Sigmoid colon (tissue), 7 donors: Measurements from ENCODE around the gene COL23A1. TPM values are rescaled to one million over a fixed set of nuclear protein-coding genes. Genes with fewer than 3 reads are reported as not detected.

ENCODE experiments used
- DNase-seq: peaks from one replicate; pipeline ENCODE4 v3.0.0-alpha.2; 2019
- H3K27ac ChIP-seq, 4 donors: fragments of 200-600 bp; sonication (generic); one replicate each; pipeline ENCODE4 v1.5.1; 2016 to 2019; ENCODE audit warnings: mild to moderate bottlenecking in 1 of 4
- H3K27me3 ChIP-seq, 3 donors: fragments of 200-600 bp; sonication (generic); one replicate each; pipeline ENCODE4 v1.5.1; 2019; ENCODE audit warnings: mild to moderate bottlenecking in 1 of 3
- H3K36me3 ChIP-seq, 4 donors: fragments of 200-600 bp; sonication (generic); one replicate each; pipeline ENCODE4 v1.5.1; 2016 to 2019
- H3K4me1 ChIP-seq, 4 donors: fragments of 200-600 bp; sonication (generic); one replicate each; pipeline ENCODE4 v1.5.1; 2017 to 2019
- H3K4me3 ChIP-seq, 4 donors: fragments of 200-600 bp; sonication (generic); one replicate each; pipeline ENCODE4 v1.5.1; 2017 to 2019; ENCODE audit warnings: mild to moderate bottlenecking in 2 of 4, moderate library complexity in 1 of 4
- H3K9me3 ChIP-seq, 4 donors: fragments of 200-600 bp in 3 of 4; sonication (generic) in 3 of 4; one replicate each; pipeline versions ENCODE4 v1.5.1 to v1.6.1; 2013 to 2019
- EP300 ChIP-seq, 4 donors: sonication (generic); formaldehyde crosslinking; IDR thresholded peaks; one replicate each; pipeline ENCODE4 v1.6.1; 2017; ENCODE audit warnings: antibody characterized with exemption in 4 of 4
- POLR2A ChIP-seq, 2 donors: fragments of 450-650 bp; IDR thresholded peaks; one replicate each; pipeline ENCODE4 v1.6.1; 2016; ENCODE audit warnings: antibody characterized with exemption in 2 of 2, mild to moderate bottlenecking in 2 of 2, moderate library complexity in 2 of 2
- POLR2AphosphoS5 ChIP-seq, 4 donors: sonication (generic); formaldehyde crosslinking; IDR thresholded peaks; one replicate each; pipeline ENCODE4 v1.6.1; 2017; ENCODE audit warnings: antibody characterized with exemption in 4 of 4
- WGBS, 2 donors: extraction: QIAGEN DNeasy Blood & Tissue Kit; methylation state at CpG; one replicate each; pipeline ENCODE4 v1.1.7; 2013; 5-methylcytosine and 5-hydroxymethylcytosine counted together
- intact Hi-C: fragments of 100-400 bp; cut with DNase I; formaldehyde crosslinking; loops from one replicate; pipeline ENCODE4 v1.15.1; 2023
- polyA plus RNA-seq, 3 donors: library from polyadenylated mRNA; stranded (reverse); fragments of 200-250 nt; gene quantifications; one replicate each; pipeline ENCODE4 v1.2.3, GENCODE V29; 2013
- total RNA-seq, 4 donors: library from RNA; depleted of rRNA; stranded (reverse); fragments of >200 nt; gene quantifications; one replicate each; pipeline ENCODE4 v1.1.0, GENCODE V29; 2016
- TF ChIP-seq, protein P1 (sequence below), 4 experiments: fragments of 450-650 bp in 3 of 4; fragments of 200-600 bp in 1 of 4; IDR thresholded peaks; one replicate each; pipeline ENCODE4 v1.5.1; 2016 to 2019; ENCODE audit warnings: antibody characterized with exemption in 4 of 4, mild to moderate bottlenecking in 3 of 4, moderate library complexity in 2 of 4
- donor health status: healthy with polysubstance abuse.
- donor health status: Bipolar disorder and iron deficiency.
- donor health status: healthy.

COL23A1 gene
- total and polyA plus RNA-seq, 7 donors: 0.28 to 1.2 (median 0.57) TPM; not detected in 1

DNA sequence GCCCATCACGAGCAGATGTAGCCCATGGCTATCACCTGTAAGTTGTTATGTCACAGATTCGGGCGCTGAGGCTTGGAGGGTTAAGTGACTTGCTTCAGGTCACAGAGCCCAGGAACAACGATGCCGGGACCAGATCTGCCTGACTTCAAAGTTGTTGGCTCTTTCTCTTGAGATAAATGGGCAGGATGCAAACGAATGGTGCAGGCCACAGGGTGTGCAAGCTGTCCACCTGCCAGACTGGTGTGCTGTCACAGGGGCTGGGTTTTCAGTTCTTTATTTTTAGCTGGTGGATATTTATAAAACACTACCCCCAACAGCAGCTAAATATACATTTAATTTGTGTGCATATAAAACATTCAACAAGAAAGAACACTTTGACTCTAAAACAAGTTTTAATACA lies 339.9 kb downstream of the COL23A1 start:
- H3K27ac ChIP-seq: no peak overlapping the region
- no peak for TF ChIP-seq POLR2AphosphoS5 (IDR thresholded peaks at IDR 0.05)
- no peaks in the 10 kb centered on the region for H3K27me3 ChIP-seq
- intact Hi-C loops: no loop called here
- H3K4me1 ChIP-seq: no peaks in the 10 kb centered on the region
- no peaks in the 10 kb centered on the region for H3K36me3 ChIP-seq
- H3K9me3 ChIP-seq: no peaks in the 10 kb centered on the region
- DNase-seq: no peak
- 68 to 83% methylated on average over 6 of the region's 6 CpGs for WGBS, 2 donors
- no peak overlapping the region for H3K4me3 ChIP-seq

DNA sequence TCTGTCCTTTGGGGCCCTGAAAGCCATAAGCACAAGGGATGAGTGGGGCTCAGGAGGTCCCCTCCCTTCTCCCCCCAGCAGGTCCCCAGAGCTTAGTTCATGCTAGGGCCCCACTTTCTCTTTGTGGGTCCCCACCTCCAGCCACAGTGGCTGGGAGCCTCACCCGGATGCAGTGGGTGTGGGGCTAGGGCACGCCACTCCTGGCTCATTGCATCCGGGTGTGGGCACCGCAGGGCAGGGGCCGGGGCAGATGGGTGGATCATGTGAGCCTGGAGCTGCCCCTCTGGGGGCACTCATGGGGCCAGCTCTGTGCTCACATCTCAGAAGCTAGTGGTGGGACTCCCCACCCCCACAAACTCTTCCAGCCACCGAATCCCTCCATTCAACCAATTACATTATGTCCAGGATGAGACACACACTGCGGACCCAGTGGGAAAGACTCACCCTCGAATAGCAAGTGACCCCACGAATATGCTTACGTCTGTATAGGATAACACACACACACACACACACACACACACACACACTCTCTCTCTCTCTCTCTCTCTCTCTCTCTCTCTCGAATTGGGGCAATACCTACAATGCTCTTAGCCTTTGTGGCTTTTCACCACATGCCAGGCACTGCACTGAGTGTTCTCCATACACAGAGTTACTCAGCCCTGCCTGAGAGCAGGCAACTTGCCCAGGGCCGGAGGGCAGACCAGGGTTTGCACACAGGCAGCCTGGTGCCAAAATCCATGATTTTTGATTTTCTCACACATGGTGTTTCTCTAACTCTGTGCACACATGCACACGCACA lies 340.8 kb downstream of the COL23A1 start:
- WGBS, 2 donors: 61 to 67% methylated on average over 13 of the region's 13 CpGs

DNA sequence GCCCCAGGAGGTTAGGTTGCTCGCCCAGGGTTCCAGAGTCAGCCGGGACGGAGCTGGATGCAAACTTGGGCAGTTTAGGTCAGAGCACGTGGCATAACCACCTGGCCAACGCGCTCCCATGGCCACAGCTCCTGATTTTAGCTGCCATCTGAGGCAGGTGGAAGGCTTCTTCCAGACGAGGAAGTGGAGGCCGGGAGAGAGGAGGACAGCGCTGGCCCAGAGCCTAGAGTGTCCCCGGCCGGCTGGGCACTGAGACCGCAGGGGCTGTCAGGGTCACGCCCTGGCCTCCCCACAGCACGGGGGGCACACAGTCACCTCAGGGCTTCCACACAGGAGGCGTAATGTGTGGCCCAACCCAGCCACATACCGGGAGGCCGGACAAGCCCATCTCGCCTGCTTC lies 341.4 kb downstream of the COL23A1 start:
- no peaks in the 10 kb centered on the region for H3K36me3 ChIP-seq
- H3K9me3 ChIP-seq: no peaks in the 10 kb centered on the region
- intact Hi-C loops: no loop called here
- H3K27me3 ChIP-seq: no peaks in the 10 kb centered on the region
- WGBS, 2 donors: 87 to 89% methylated on average over 18 of the region's 18 CpGs
- H3K4me3 ChIP-seq: no peak overlapping the region
- DNase-seq: no peak
- TF ChIP-seq POLR2AphosphoS5 (IDR thresholded peaks at IDR 0.05): no peak
- TF ChIP-seq EP300 (IDR thresholded peaks at IDR 0.05): no peak
- TF ChIP-seq POLR2A (IDR thresholded peaks at IDR 0.05): no peak
- TF ChIP-seq, protein P1, sequence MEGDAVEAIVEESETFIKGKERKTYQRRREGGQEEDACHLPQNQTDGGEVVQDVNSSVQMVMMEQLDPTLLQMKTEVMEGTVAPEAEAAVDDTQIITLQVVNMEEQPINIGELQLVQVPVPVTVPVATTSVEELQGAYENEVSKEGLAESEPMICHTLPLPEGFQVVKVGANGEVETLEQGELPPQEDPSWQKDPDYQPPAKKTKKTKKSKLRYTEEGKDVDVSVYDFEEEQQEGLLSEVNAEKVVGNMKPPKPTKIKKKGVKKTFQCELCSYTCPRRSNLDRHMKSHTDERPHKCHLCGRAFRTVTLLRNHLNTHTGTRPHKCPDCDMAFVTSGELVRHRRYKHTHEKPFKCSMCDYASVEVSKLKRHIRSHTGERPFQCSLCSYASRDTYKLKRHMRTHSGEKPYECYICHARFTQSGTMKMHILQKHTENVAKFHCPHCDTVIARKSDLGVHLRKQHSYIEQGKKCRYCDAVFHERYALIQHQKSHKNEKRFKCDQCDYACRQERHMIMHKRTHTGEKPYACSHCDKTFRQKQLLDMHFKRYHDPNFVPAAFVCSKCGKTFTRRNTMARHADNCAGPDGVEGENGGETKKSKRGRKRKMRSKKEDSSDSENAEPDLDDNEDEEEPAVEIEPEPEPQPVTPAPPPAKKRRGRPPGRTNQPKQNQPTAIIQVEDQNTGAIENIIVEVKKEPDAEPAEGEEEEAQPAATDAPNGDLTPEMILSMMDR (IDR thresholded peaks at IDR 0.05): no peak
- H3K27ac ChIP-seq: no peak overlapping the region
- no peaks in the 10 kb centered on the region for H3K4me1 ChIP-seq

More for the DNA sequence above, 340.8 kb downstream of the COL23A1 start:
- intact Hi-C loops: no loop called here
- Histone ChIP-seq H3K27ac (no peak overlapping the region), H3K4me1 (no peaks in the 10 kb centered on the region), H3K36me3 (no peaks in the 10 kb centered on the region), H3K9me3 (no peaks in the 10 kb centered on the region), H3K4me3 (no peak overlapping the region), H3K27me3 (no peaks in the 10 kb centered on the region)
- no peak for DNase-seq
- TF ChIP-seq, protein P1 (IDR thresholded peaks at IDR 0.05): no peak
- TF ChIP-seq POLR2AphosphoS5 (IDR thresholded peaks at IDR 0.05) (no peak), EP300 (IDR thresholded peaks at IDR 0.05) (no peak), POLR2A (IDR thresholded peaks at IDR 0.05) (no peak)

DNA sequence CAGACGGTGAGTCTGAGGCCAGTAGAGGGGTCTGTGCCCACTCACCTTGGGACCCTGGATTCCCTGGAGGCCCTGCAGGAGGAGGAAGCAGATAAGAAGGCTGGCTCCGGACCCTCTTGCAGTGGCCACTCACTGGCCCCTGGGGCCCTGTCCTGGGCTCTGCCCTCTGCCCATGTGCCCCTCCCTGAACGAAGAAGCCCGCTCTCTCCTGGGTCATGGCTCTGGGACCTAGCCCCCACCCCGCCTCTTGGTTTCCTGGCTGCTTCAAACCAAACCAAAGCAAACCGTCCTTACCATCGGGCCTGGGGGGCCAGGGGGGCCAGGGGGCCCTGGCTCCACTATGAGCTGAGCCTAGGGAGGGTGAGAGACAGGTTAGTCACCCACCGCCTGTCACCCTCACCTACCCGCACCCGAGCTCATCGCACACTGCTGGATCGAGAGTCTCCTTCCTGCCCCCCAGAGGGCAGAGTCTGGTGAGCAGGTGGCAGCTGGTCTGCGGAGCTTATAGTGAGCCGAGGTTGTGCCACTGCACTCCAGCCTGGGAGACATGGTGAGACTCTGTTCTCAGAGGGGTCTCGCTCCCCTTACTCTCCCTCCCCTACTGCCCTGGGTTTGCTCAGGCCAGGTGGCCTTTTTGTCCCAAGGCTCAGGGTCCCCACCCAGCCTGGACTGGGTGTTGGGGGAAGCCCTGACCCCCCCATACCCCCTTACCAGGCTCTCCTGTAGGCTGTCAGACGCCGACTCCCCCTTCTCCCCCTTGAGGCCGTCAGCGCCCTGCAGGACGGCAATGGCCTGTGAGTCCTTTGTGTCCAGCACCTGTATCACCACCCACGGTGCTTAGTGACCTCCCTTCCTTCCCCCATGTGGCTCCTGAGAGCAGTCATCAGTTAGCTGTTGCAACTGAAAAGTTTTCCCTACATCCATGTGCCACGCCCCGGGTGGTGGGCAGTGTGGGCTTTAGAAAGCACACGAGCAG lies 342.4 kb downstream of the COL23A1 start:
- no peak overlapping the region for H3K27ac ChIP-seq
- no peaks in the 10 kb centered on the region for H3K9me3 ChIP-seq
- no peaks in the 10 kb centered on the region for H3K4me1 ChIP-seq
- DNase-seq: no peak
- 69 to 78% methylated on average over 24 of the region's 24 CpGs for WGBS, 2 donors
- H3K4me3 ChIP-seq: no peak overlapping the region
- TF ChIP-seq POLR2A (IDR thresholded peaks at IDR 0.05): no peak
- TF ChIP-seq POLR2AphosphoS5 (IDR thresholded peaks at IDR 0.05): no peak
- TF ChIP-seq, protein P1 (IDR thresholded peaks at IDR 0.05): no peak
- no peak for TF ChIP-seq EP300 (IDR thresholded peaks at IDR 0.05)
- no peaks in the 10 kb centered on the region for H3K27me3 ChIP-seq
- intact Hi-C loops: no loop called here
- no peaks in the 10 kb centered on the region for H3K36me3 ChIP-seq
